Pancreas (tissue), 10 donors: ENCODE measurements around the gene PRICKLE2. TPM values are rescaled to one million over a fixed set of nuclear protein-coding genes. Genes with fewer than 3 reads are reported as not detected.

ENCODE experiments used
- ATAC-seq, 4 donors: fragments of 200-7000 bp; cut with Tn5 transposase; one replicate each; pipeline versions ENCODE4 v1.8.0 to v1.9.1; 2020; ENCODE audit warnings: mild to moderate bottlenecking in 4 of 4, moderate library complexity in 4 of 4
- DNase-seq, 6 donors: peaks; one replicate each; pipeline ENCODE4 v3.0.0-alpha.2; 2020
- FAIRE-seq: peaks from 2 replicates; lab custom pipeline; 2012; peaks lifted over from hg19 to GRCh38; lab: Jason Lieb, UNC
- H3K27ac ChIP-seq, 4 donors: fragments of 200-600 bp; sonication (generic); 1 replicate in 3 of 4; 2 replicates in 1 of 4; pipeline versions ENCODE4 v1.5.0 to v1.8.0; 2020
- H3K27me3 ChIP-seq, 4 donors: fragments of 200-600 bp; one replicate each; pipeline ENCODE4 v1.8.0; 2021
- H3K36me3 ChIP-seq, 3 donors: fragments of 200-600 bp; sonication (generic) in 1 of 3; one replicate each; pipeline versions ENCODE4 v1.5.0 to v1.8.0; 2020 to 2021
- H3K4me1 ChIP-seq, 3 donors: fragments of 200-600 bp; one replicate each; pipeline ENCODE4 v1.8.0; 2021
- H3K4me3 ChIP-seq, 4 donors: fragments of 200-600 bp; sonication (generic) in 2 of 4; one replicate each; pipeline versions ENCODE4 v1.5.0 to v1.8.0; 2020 to 2021
- H3K9me3 ChIP-seq, 4 donors: fragments of 200-600 bp; one replicate each; pipeline ENCODE4 v1.8.0; 2021
- WGBS, 2 donors: extraction: QIAGEN DNeasy Blood & Tissue Kit; methylation state at CpG; one replicate each; pipeline ENCODE4 v1.1.7; 2013; 5-methylcytosine and 5-hydroxymethylcytosine counted together
- intact Hi-C, 3 donors: fragments of 100-400 bp; cut with DNase I; formaldehyde crosslinking; loops; one replicate each; pipeline versions ENCODE4 v1.11.1 to v1.14.2; 2022
- polyA plus RNA-seq, 2 donors: library from polyadenylated mRNA; stranded (reverse); fragments of 200-250 nt; gene quantifications; one replicate each; pipeline ENCODE4 v1.2.3, GENCODE V29; 2013
- total RNA-seq, 6 donors: library from RNA; stranded (reverse); fragmentation: NEBNext Ultra II Directional in 4 of 6; extraction: Animal tissue kit (Norgen Biotek cat#: 25700) in 4 of 6; gene quantifications; one replicate each; pipeline versions ENCODE4 v1.2.1 to v1.2.4, GENCODE V29; 2021 to 2023
- TF ChIP-seq, protein P1 (sequence below), 4 donors: fragments of 200-600 bp; sonication (generic) in 3 of 4; IDR thresholded peaks; one replicate each; pipeline versions ENCODE4 v1.5.0 to v1.8.0; 2021; ENCODE audit warnings: antibody characterized with exemption in 4 of 4
- donor health status: healthy with polysubstance abuse.
- donor health status: DM: no; HTN: no; CAD: no; lungs with moderate emphysema.
- donor health status: DM: no; HTN: no; CAD: no.
- donor health status: control.
- donor health status: control.
- donor health status: Bipolar disorder and iron deficiency.
- donor health status: DM: yes; HTN: yes; CAD: no.
- donor health status: DM: no; HTN: no; CAD: no.
- donor health status: DM: no; HTN: no; CAD: no.
- donor health status: DM: yes; HTN: yes; CAD: no.

The PRICKLE2 gene
- total and polyA plus RNA-seq, 8 donors, result 1.5 to 13.9 (median 7.2) TPM

DNA sequence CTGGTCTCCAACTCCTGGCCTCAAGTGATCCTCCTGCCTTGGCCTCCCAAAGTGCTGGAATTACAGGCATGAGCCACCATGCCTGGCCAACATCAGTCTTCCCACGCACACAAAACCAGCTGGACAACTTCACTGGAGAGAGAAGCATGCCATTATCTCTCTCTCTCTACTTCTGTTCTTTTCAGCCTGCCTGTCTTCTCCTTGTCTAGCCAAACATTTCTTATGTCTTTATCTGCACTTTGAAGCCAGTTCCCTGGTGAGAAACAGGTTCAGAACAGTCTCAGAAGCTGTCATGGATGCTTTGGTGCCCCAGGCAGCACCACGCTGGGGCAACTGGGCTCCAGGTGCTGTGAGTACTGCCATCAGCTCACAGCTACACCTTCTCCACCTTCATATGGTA, 79.8 kb downstream of the PRICKLE2 start:
- peaks cover 0 to 7% (median 5%) of the 10 kb centered on the region in 3 donors for H3K36me3 ChIP-seq
- DNase-seq (no peak), FAIRE-seq (no peak), ATAC-seq (no peak)
- TF ChIP-seq, protein P1, sequence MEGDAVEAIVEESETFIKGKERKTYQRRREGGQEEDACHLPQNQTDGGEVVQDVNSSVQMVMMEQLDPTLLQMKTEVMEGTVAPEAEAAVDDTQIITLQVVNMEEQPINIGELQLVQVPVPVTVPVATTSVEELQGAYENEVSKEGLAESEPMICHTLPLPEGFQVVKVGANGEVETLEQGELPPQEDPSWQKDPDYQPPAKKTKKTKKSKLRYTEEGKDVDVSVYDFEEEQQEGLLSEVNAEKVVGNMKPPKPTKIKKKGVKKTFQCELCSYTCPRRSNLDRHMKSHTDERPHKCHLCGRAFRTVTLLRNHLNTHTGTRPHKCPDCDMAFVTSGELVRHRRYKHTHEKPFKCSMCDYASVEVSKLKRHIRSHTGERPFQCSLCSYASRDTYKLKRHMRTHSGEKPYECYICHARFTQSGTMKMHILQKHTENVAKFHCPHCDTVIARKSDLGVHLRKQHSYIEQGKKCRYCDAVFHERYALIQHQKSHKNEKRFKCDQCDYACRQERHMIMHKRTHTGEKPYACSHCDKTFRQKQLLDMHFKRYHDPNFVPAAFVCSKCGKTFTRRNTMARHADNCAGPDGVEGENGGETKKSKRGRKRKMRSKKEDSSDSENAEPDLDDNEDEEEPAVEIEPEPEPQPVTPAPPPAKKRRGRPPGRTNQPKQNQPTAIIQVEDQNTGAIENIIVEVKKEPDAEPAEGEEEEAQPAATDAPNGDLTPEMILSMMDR (IDR thresholded peaks at IDR 0.05), result no peak
- H3K27me3 ChIP-seq, result no peaks in the 10 kb centered on the region
- no peak overlapping the region for H3K27ac ChIP-seq
- H3K4me3 ChIP-seq, result no peak overlapping the region
- H3K9me3 ChIP-seq, result no peaks in the 10 kb centered on the region
- WGBS, 2 donors, result 93 to 95% methylated on average over 2 of the region's 2 CpGs
- peaks cover 0 to 1% (median under 1%) of the 10 kb centered on the region in 3 donors for H3K4me1 ChIP-seq
- intact Hi-C loops, result no loop called here

DNA sequence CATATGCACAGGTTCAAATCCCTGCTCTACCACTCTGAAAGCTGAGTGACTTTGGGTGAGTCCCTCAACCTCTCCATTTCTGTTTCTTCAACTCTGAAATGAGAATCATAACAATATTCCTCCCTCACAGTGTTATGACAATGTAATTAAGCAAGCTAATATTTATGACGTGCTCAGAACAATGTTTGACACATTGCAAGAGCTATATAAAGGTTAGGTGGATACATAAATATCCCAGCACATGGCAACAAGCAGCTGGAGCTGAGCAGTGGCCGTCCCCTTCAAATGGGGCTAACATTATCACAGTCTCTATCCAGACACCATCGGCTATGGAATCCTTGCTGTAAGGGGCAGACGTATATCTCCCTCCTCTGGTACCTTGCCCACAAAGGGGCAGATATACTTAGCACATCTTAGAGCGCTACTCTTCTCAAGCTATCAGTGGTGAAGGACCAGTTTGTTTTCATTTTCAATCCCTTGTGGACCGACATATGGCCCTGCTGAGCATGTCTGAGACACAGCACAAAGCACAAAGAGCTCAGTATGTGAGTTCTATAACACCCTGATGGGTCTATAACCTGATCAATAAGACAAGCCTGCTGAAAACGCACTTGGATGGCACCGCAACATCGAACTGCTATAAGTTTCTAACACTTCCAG, 80.9 kb downstream of the PRICKLE2 start:
- ATAC-seq (no peak), DNase-seq (no peak), FAIRE-seq (no peak)
- WGBS, 2 donors, result 89 to 91% methylated on average over 9 of the region's 9 CpGs
- TF ChIP-seq, protein P1 (IDR thresholded peaks at IDR 0.05), result no peak
- intact Hi-C loops, result no loop called here
- Histone ChIP-seq H3K27me3 (no peaks in the 10 kb centered on the region), H3K27ac (no peak overlapping the region), H3K9me3 (no peaks in the 10 kb centered on the region), H3K4me1 (no peaks in the 10 kb centered on the region), H3K4me3 (no peak overlapping the region), H3K36me3 (peaks cover 0 to 7% (median 5%) of the 10 kb centered on the region in 3 donors)

DNA sequence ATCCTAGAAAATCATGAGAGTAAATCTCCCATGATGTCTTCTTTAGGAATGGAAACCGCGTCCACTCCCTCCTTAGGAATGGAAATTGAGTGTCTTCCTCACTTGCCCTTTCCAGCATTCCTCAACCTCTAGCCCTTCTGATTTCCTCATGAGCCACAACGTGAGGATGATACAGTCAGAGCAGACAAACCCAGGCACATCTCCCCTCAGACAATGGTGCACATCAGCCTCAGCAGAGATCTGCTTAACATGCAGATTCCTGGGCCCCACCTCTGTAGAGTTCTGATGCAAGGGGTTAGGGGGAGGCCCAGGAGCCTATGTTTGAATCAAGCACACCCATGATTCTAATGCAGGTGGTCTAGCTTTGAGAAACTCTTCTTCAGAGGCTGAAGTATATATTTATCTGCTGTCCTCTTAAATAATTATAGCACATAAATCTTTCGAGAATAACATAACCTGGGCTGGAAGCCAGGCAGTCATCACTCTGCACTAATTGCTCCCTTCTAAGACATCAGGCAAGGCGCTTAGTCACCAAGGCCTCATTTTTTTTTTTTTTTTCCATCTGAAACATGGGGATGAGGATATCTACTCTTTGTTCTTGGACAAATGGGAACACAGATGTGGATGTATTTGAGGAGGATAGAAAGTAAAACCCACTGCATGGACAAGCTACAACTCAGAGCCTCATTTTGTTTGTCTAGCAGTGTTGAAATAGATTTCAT, 81.7 kb downstream of the PRICKLE2 start:
- Histone ChIP-seq H3K9me3 (no peaks in the 10 kb centered on the region), H3K27ac (no peak overlapping the region), H3K27me3 (no peaks in the 10 kb centered on the region), H3K4me1 (no peaks in the 10 kb centered on the region), H3K4me3 (no peak overlapping the region), H3K36me3 (peaks cover 0 to 7% (median 5%) of the 10 kb centered on the region in 3 donors)
- intact Hi-C loops, result no loop called here
- no peak for DNase-seq
- FAIRE-seq, result no peak
- 79 to 82% methylated on average over 5 of the region's 5 CpGs for WGBS, 2 donors
- TF ChIP-seq, protein P1 (IDR thresholded peaks at IDR 0.05), result no peak
- peak in 3 of 4 donors; percentile 28 to 52 (median 49) for ATAC-seq

DNA sequence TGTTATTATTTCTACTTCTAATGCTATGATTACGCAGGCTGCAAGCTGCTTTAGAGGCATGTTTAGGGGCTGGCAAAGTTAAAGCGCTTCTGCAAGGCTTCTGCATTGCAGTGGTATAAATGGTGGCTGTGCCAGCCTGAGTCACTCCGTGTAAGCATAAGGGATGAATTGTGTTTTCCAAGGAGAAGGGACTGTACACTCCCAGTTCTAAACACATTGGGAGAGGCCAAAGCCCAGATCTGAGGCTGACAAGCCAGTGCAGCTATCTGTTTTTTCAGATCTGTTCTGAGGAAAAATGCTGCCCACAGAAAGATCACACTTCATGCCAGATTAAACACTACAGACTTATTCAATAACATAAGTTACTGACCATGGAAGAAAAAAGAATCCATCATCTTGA, 83.8 kb downstream of the PRICKLE2 start:
- FAIRE-seq (no peak), ATAC-seq (no peak), DNase-seq (no peak)
- intact Hi-C loops, result no loop called here
- no peaks in the 10 kb centered on the region for H3K9me3 ChIP-seq
- 88 to 89% methylated on average over 3 of the region's 3 CpGs for WGBS, 2 donors
- H3K27me3 ChIP-seq, result no peaks in the 10 kb centered on the region
- no peak overlapping the region for H3K27ac ChIP-seq
- H3K36me3 ChIP-seq, result no peaks in the 10 kb centered on the region
- H3K4me1 ChIP-seq, result no peaks in the 10 kb centered on the region
- TF ChIP-seq, protein P1 (IDR thresholded peaks at IDR 0.05), result no peak
- H3K4me3 ChIP-seq, result no peak overlapping the region

DNA sequence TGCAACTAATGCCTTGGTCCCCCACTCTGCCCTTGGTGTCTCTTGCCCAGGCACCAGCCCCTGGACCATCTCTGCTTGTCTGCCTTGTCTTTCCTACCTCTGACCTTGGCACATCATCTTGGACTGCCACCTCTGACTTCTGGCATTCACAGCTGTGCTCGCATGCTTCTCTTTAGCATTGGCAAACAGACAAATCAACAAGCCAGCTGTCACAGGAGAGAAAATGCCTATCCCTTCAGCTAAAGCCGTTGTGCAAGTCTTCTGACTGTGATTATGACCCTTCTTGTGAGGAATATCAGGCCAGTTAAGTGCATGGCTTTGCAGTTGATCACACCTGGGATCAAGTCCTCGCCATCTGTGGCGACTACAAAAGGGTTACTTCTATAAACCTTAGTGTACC, 84.6 kb downstream of the PRICKLE2 start:
- H3K27ac ChIP-seq, result no peak overlapping the region
- 79 to 88% methylated on average over 4 of the region's 4 CpGs for WGBS, 2 donors
- FAIRE-seq (no peak), DNase-seq (no peak), ATAC-seq (no peak)
- H3K36me3 ChIP-seq, result no peaks in the 10 kb centered on the region
- TF ChIP-seq, protein P1 (IDR thresholded peaks at IDR 0.05), result no peak
- no peaks in the 10 kb centered on the region for H3K27me3 ChIP-seq
- no peaks in the 10 kb centered on the region for H3K4me1 ChIP-seq
- H3K9me3 ChIP-seq, result no peaks in the 10 kb centered on the region
- intact Hi-C loops, result no loop called here
- no peak overlapping the region for H3K4me3 ChIP-seq
